Common myeloid progenitor, CD34-positive (primary cell): ENCODE data around the gene MPZ. TPM values are rescaled to one million over a fixed set of nuclear protein-coding genes. Genes with fewer than 3 reads are reported as not detected.
A peak's percentile ranks its signal among the peaks of the same experiment; 100 is the strongest.

ENCODE experiments used
- CTCF ChIA-PET: fragments of 350-600 bp; sonication (Branson Sonifier 250); formaldehyde crosslinking; loops from one replicate; lab custom pipeline; 2021; ENCODE audit warnings: antibody characterized with exemption; lab: Charles Lee
- POLR2A ChIA-PET: fragments of 350-600 bp; sonication (Branson Sonifier 250); formaldehyde crosslinking; loops from one replicate; lab custom pipeline; 2021; ENCODE audit warnings: antibody characterized with exemption; lab: Charles Lee
- DNase-seq, 3 donors: peaks; one replicate each; pipeline versions ENCODE4 v3.0.0 to v3.0.0-alpha.2; 2013
- H3K27ac ChIP-seq, 2 experiments: 1 replicate in 1 of 2; 2 replicates in 1 of 2; pipeline ENCODE4 v1.7.0; 2013; ENCODE audit warnings: inconsistent platforms in 2 of 2, low read length in 2 of 2, mild to moderate bottlenecking in 2 of 2, low read depth in 1 of 2, moderate library complexity in 1 of 2; ENCODE audit not compliant: severe bottlenecking in 2 of 2, insufficient read depth in 1 of 2, poor library complexity in 1 of 2
- H3K27me3 ChIP-seq, 5 experiments: replicated peaks in 2 of 5; 1 replicate in 3 of 5; 2 replicates in 2 of 5; pipeline versions ENCODE4 v1.6.1 to v1.7.0; 2013; ENCODE audit warnings: low read length in 4 of 5, mild to moderate bottlenecking in 2 of 5, moderate library complexity in 2 of 5, inconsistent platforms in 1 of 5; ENCODE audit not compliant: insufficient read depth in 5 of 5, control insufficient read depth in 4 of 5
- H3K36me3 ChIP-seq, 4 experiments: 1 replicate in 2 of 4; 2 replicates in 2 of 4; pipeline versions ENCODE4 v1.6.1 to v1.7.0; 2013; ENCODE audit warnings: low read length in 3 of 4, control low read depth in 1 of 4, mild to moderate bottlenecking in 1 of 4; ENCODE audit not compliant: control insufficient read depth in 4 of 4, insufficient read depth in 4 of 4
- H3K4me1 ChIP-seq, 4 experiments: 1 replicate in 3 of 4; 2 replicates in 1 of 4; pipeline versions ENCODE4 v1.6.1 to v1.7.1; 2013; ENCODE audit warnings: low read length in 3 of 4, mild to moderate bottlenecking in 3 of 4, control low read depth in 1 of 4, inconsistent platforms in 1 of 4, moderate library complexity in 1 of 4; ENCODE audit not compliant: control insufficient read depth in 4 of 4, insufficient read depth in 4 of 4; ENCODE audit errors: control extremely low read depth in 1 of 4
- H3K4me3 ChIP-seq, 7 experiments: 1 replicate in 4 of 7; 2 replicates in 3 of 7; pipeline versions ENCODE4 v1.5.1 to v1.7.0; 2013; ENCODE audit warnings: mild to moderate bottlenecking in 7 of 7, low read length in 6 of 7, moderate library complexity in 6 of 7, inconsistent platforms in 2 of 7, low read depth in 2 of 7, control low read depth in 1 of 7; ENCODE audit not compliant: insufficient read depth in 4 of 7, control insufficient read depth in 1 of 7; ENCODE audit errors: extremely low read depth in 1 of 7
- H3K9me3 ChIP-seq, 5 experiments: 1 replicate in 4 of 5; 2 replicates in 1 of 5; pipeline versions ENCODE4 v1.6.1 to v1.7.1; 2013; ENCODE audit warnings: low read length in 4 of 5, mild to moderate bottlenecking in 2 of 5, inconsistent platforms in 1 of 5, low read depth in 1 of 5, moderate library complexity in 1 of 5; ENCODE audit not compliant: control insufficient read depth in 4 of 5, insufficient read depth in 2 of 5; ENCODE audit errors: control extremely low read depth in 1 of 5
- WGBS: methylation state at CpG from one replicate; pipeline ENCODE4 v1.1.5; 2013; ENCODE audit not compliant: insufficient coverage; 5-methylcytosine and 5-hydroxymethylcytosine counted together
- polyA plus RNA-seq: library from polyadenylated mRNA; unstranded; fragments of 120-200 nt; gene quantifications from one replicate; pipeline ENCODE4 v1.2.1, GENCODE V29; 2013

MPZ gene
- polyA plus RNA-seq: 4.3 TPM

DNA sequence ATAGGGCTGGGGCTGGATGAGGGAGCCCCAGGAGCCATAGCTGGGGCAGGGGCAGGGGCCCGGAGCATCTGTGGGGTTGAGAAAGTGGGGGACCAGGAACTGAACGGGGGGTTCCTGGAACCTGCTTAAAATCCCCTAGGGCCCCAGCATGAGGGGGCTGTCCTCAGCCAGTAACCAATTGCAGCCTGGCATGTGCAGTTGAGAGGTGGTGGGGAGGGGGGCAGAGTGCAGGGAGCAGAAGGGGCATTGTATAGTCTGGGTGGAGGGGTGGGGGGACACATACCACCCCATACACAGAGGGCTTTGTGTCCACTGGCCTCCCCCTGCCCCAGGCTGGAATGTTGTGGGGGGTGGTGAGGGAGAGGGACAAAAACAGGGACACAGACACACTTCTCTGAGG, at the start of gene MPZ:
Gene MPZ (minus strand): TSS at position 101 of the 400 bp plus-strand sequence. CDS start 63 bp downstream, at position 38.
- Histone ChIP-seq H3K9me3 (no peaks in the 10 kb centered on the region), H3K27ac (no peak within 1 kb of the TSS), H3K4me1 (peaks cover under 1 to 40% (median 24%) of the 10 kb centered on the region in 4 experiments), H3K36me3 (no peaks in the 10 kb centered on the region), H3K4me3 (no peak within 1 kb of the TSS), H3K27me3 (no peaks in the 10 kb centered on the region)
- WGBS: no CpG with 5 or more reads among the region's 2 CpGs
- ChIA-PET CTCF (interaction anchor here (0.9 kb wide), 1 partner anchor 99 kb away, joined by 3 read pairs; no protein-coding TSS in a partner anchor), POLR2A (no interaction called here)
- DNase-seq: no peak

DNA sequence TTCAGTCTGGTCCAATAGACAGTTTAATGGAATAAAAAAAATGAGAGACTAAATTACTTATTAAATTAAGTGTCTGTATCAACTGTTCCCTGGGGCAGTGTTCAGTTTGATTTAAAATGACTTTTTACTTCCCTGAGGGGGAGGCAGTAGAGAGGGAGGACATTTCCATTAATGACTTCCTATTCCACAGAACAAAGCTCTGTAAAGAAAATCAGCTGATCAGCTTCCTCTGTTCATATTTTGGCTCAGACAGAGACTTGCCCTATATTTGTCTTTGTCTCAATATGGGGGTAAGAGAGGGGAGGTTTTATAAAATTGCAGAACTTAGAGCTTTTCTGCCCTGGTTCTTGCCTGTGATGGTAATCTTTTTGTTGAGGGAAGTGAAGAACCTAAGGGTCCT, 49.5 kb upstream of the MPZ start:
- H3K4me1 ChIP-seq: peaks cover 0 to 13% (median 10%) of the 10 kb centered on the region in 4 experiments
- ChIA-PET POLR2A (no interaction called here), CTCF (interaction anchor here (0.8 to 1.8 kb wide), 3 partner anchors 8 to 151 kb away, joined by 3 to 7 read pairs (median 7); partner anchors contain the start of gene CFAP126)
- peaks cover 0 to 23% (median 13%) of the 10 kb centered on the region in 4 experiments for H3K36me3 ChIP-seq
- DNase-seq: peak; percentile 34 to 75 (median 55)
- no peak overlapping the region for H3K4me3 ChIP-seq
- H3K27me3 ChIP-seq: no peaks in the 10 kb centered on the region
- H3K9me3 ChIP-seq: no peaks in the 10 kb centered on the region
- peak overlapping the region in 1 of 2 experiments; percentile 43 for H3K27ac ChIP-seq

DNA sequence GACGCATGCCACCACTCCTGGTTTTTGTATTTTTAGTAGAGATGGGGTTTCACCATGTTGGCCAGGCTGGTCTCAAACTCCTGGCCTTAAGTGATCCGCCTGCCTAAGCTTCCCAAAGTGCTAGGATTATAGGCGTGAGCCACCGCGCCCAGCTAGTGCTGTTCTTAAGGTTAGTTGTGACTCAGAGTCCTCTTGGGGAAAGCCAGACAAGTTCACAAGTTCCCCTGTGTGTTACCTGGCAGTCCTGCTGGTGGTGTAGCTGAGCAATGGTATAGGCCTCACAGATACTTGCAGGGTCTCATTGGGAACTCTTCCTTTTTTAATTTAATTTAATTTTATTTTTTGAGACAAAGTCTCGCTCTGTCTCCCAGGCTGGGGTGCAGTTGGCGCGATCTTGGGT, 47.3 kb upstream of the MPZ start:
- H3K36me3 ChIP-seq: peaks cover 4 to 17% (median 6%) of the 10 kb centered on the region in 4 experiments
- no peaks in the 10 kb centered on the region for H3K9me3 ChIP-seq
- CTCF ChIA-PET: interaction anchor here (0.5 to 1.2 kb wide), 4 partner anchors 10 to 383 kb away, joined by 3 to 4 read pairs (median 3); partner anchors contain the start of gene CFAP126
- DNase-seq: no peak
- peaks cover 0 to 14% (median 10%) of the 10 kb centered on the region in 4 experiments for H3K4me1 ChIP-seq
- POLR2A ChIA-PET: no interaction called here
- H3K27me3 ChIP-seq: no peaks in the 10 kb centered on the region
- H3K27ac ChIP-seq: no peak overlapping the region
- 100% methylated on average over 6 of the region's 8 CpGs for WGBS
- H3K4me3 ChIP-seq: no peak overlapping the region

DNA sequence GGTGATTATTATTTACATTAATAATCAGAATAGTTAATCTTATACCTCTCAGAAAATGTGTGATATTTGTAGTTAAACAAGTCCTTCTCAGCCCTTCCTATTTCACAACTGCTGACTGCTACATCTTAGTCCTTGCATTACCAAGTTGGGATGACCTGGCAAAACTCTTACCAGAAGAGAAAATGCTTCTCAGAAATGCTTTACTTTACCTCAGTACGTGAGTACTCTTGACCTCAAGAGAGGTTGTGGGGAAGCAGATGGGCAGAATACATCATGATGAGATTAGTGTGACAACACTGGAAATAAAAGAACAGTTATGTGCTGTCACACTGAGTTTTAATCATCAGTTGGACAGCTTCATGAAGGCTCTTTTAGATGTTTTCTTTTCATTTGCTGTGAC, 41.7 kb upstream of the MPZ start:
- Histone ChIP-seq H3K27ac (no peak overlapping the region), H3K36me3 (peaks cover 3 to 17% (median 5%) of the 10 kb centered on the region in 4 experiments), H3K4me3 (no peak overlapping the region), H3K4me1 (peaks cover 0 to 14% (median 0%) of the 10 kb centered on the region in 4 experiments), H3K27me3 (no peaks in the 10 kb centered on the region), H3K9me3 (no peaks in the 10 kb centered on the region)
- peak in 2 of 3 donors; percentile 52 for DNase-seq
- POLR2A ChIA-PET: no interaction called here
- CTCF ChIA-PET: interaction anchor here (1.1 kb wide), 1 partner anchor 29 kb away, joined by 3 read pairs; no protein-coding TSS in a partner anchor
- WGBS: no CpG with 5 or more reads among the region's 1 CpG

DNA sequence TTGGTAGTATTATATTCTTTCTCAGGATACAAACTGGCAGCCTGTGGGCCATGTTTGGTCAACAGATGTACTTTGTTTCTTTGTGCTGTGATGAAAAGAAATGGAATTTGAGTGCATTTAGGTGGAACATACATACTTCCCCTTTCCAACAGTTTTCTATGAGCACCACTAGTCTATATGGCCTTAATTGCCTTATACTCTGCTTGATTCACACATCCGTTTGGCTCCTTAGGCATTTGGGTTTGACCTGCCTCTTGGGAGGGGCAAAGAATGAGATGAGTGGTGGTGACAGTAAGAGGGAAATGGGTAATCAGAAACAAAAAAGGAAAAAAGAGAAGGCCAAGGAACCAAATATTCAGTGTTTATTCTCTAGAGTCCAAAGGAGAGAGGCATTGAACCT, 40.9 kb upstream of the MPZ start:
- Histone ChIP-seq H3K36me3 (peaks cover 3 to 17% (median 5%) of the 10 kb centered on the region in 4 experiments), H3K4me3 (no peak overlapping the region), H3K4me1 (peaks cover 0 to 14% (median 0%) of the 10 kb centered on the region in 4 experiments), H3K9me3 (no peaks in the 10 kb centered on the region), H3K27ac (no peak overlapping the region), H3K27me3 (no peaks in the 10 kb centered on the region)
- CTCF ChIA-PET: interaction anchor here (0.7 kb wide), 1 partner anchor 123 kb away, joined by 3 read pairs; no protein-coding TSS in a partner anchor
- WGBS: 100% methylated on average over 1 of the region's 1 CpG
- POLR2A ChIA-PET: no interaction called here
- peak in 2 of 3 donors; percentile 6 to 10 for DNase-seq

DNA sequence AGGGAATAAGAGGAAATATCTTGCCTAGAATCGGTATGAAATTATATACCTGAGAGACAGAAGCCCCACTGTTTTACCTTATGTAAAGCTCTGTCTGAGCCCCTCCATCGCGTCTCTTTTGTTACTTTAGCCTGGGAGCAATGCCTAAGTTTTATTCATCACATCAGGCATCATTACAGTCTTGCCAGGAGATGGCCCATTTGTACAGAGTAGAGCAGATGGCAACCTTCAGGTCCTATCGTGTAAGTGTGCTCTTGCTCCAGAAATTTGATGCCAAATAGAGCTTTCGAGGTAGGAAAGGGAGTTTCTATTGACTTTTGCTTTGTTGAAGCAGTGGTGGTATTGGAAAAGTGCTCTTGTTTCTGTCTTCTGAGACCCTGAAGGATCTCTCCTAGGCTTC, 33.1 kb upstream of the MPZ start:
- peaks cover 4 to 34% (median 27%) of the 10 kb centered on the region in 4 experiments for H3K36me3 ChIP-seq

DNA sequence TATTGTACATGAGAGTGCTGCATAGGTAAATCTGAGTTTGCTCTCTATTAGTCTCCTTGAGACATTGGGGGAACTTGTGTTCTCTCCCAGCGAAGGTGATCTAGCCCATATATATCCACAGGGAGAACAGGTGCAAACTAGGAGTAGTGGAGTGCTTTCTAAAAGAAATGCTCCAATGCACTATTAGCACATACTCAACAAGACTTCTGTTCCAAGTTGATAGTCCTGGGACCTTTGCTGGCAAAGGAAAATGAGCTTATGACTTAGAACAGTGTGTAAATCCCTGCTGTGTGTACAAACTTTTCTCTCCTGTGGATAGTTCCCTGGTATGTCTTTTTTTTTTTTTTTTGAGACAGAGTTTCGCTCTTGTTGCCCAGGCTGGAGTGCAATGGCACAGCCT, 32.4 kb upstream of the MPZ start:
- whole genome bisulfite sequencing: 100% methylated on average over 1 of the region's 2 CpGs
- DNase-seq: no peak
- H3K36me3 ChIP-seq: peaks cover 4 to 38% (median 26%) of the 10 kb centered on the region in 4 experiments
- ChIA-PET POLR2A (no interaction called here), CTCF (interaction anchor here (0.8 to 1.3 kb wide), 4 partner anchors 10 to 114 kb away, joined by 3 to 4 read pairs (median 3); no protein-coding TSS in a partner anchor)
- H3K4me3 ChIP-seq: no peak overlapping the region
- no peaks in the 10 kb centered on the region for H3K4me1 ChIP-seq
- no peaks in the 10 kb centered on the region for H3K9me3 ChIP-seq
- H3K27ac ChIP-seq: no peak overlapping the region
- no peaks in the 10 kb centered on the region for H3K27me3 ChIP-seq

More for the DNA sequence above, 33.1 kb upstream of the MPZ start:
- H3K4me3 ChIP-seq: no peak overlapping the region
- no peak overlapping the region for H3K27ac ChIP-seq
- H3K9me3 ChIP-seq: no peaks in the 10 kb centered on the region
- WGBS: 100% methylated on average over 5 of the region's 5 CpGs
- no peaks in the 10 kb centered on the region for H3K4me1 ChIP-seq
- CTCF ChIA-PET: interaction anchor here (0.8 to 1.0 kb wide), 2 partner anchors 28 to 115 kb away, joined by 3 to 4 read pairs; no protein-coding TSS in a partner anchor
- H3K27me3 ChIP-seq: no peaks in the 10 kb centered on the region
- no peak for DNase-seq
- POLR2A ChIA-PET: no interaction called here
